SK-N-SH (cell line): ENCODE results near the gene TCF23. TPM values are rescaled to one million over a fixed set of nuclear protein-coding genes. Genes with fewer than 3 reads are reported as not detected.

Experiments
- CTCF ChIA-PET: fragments of 300-600, 350-600 bp; formaldehyde crosslinking; extraction: SDS; loops from one replicate; lab custom pipeline; 2021; lab: Yijun Ruan, JAX
- POLR2A ChIA-PET: fragments of 350-600 bp; sonication (Branson Sonifier 250); formaldehyde crosslinking; extraction: SDS; loops from one replicate; lab custom pipeline; 2020; ENCODE audit warnings: antibody characterized with exemption, inconsistent platforms; lab: Yijun Ruan, JAX
- DNase-seq: peaks from one replicate; pipeline ENCODE4 v3.0.0; 2012
- H2AFZ ChIP-seq: fragments of 200-600 bp; sonication (generic); 2 replicates; pipeline ENCODE4 v1.8.1; 2016; ENCODE audit warnings: antibody characterized with exemption, mild to moderate bottlenecking, low read depth
- H3F3A ChIP-seq: fragments of 200-600 bp; sonication (generic); replicated peaks from 2 replicates; pipeline ENCODE3; 2016; ENCODE audit warnings: antibody characterized with exemption, mild to moderate bottlenecking; ENCODE audit not compliant: insufficient read depth
- H3K27ac ChIP-seq, 2 experiments: fragments of 200-500 bp in 1 of 2; fragments of 200-600 bp in 1 of 2; sonication (Bioruptor generic) in 1 of 2; sonication (generic), shearing (Covaris generic) in 1 of 2; 2 replicates each; pipeline versions ENCODE4 v1.5.1 to v1.6.1; 2014 to 2016; ENCODE audit warnings: low read depth in 2 of 2, inconsistent platforms in 1 of 2, low read length in 1 of 2, mild to moderate bottlenecking in 1 of 2, mixed read lengths in 1 of 2
- H3K27me3 ChIP-seq: fragments of 200-600 bp; sonication (generic), shearing (Covaris generic); 2 replicates; pipeline ENCODE4 v1.6.1; 2016; ENCODE audit warnings: mixed run types; ENCODE audit not compliant: insufficient read depth
- H3K36me3 ChIP-seq, 2 experiments: fragments of 200-500 bp in 1 of 2; fragments of 200-600 bp in 1 of 2; sonication (Bioruptor generic) in 1 of 2; sonication (generic) in 1 of 2; replicated peaks in 1 of 2; 2 replicates each; pipeline versions ENCODE3 to v1.5.1; 2014 to 2016; ENCODE audit warnings: low read length in 1 of 2, mild to moderate bottlenecking in 1 of 2; ENCODE audit not compliant: insufficient read depth in 2 of 2, control insufficient read depth in 1 of 2
- H3K4me1 ChIP-seq, 2 experiments: fragments of 200-500 bp in 1 of 2; fragments of 200-600 bp in 1 of 2; sonication (Bioruptor generic) in 1 of 2; sonication (generic), shearing (Covaris generic) in 1 of 2; 2 replicates each; pipeline versions ENCODE4 v1.5.1 to v1.6.1; 2014 to 2016; ENCODE audit warnings: low read depth in 1 of 2, low read length in 1 of 2, mixed run types in 1 of 2; ENCODE audit not compliant: insufficient read depth in 2 of 2, control insufficient read depth in 1 of 2
- H3K4me2 ChIP-seq: fragments of 200-600 bp; sonication (generic), shearing (Covaris generic); 2 replicates; pipeline ENCODE4 v1.6.1; 2017; ENCODE audit warnings: mixed run types
- H3K4me3 ChIP-seq, 2 experiments: fragments of 200-500 bp in 1 of 2; fragments of 200-600 bp in 1 of 2; sonication (Bioruptor generic) in 1 of 2; sonication (generic), shearing (Covaris generic) in 1 of 2; 2 replicates each; pipeline versions ENCODE4 v1.5.1 to v1.8.1; 2014 to 2016; ENCODE audit warnings: low read depth in 2 of 2, inconsistent platforms in 1 of 2, low read length in 1 of 2, mild to moderate bottlenecking in 1 of 2, mixed read lengths in 1 of 2, moderate library complexity in 1 of 2
- H3K79me2 ChIP-seq: fragments of 200-600 bp; sonication (generic); 2 replicates; pipeline ENCODE4 v1.8.1; 2017; ENCODE audit warnings: mild to moderate bottlenecking; ENCODE audit not compliant: insufficient read depth
- H3K9ac ChIP-seq: fragments of 200-600 bp; sonication (generic); 2 replicates; pipeline ENCODE4 v1.6.1; 2017; ENCODE audit warnings: mixed run types
- H3K9me2 ChIP-seq: fragments of 200-600 bp; sonication (generic); 2 replicates; pipeline ENCODE4 v1.6.1; 2017; ENCODE audit warnings: mixed run types
- H3K9me3 ChIP-seq: fragments of 200-600 bp; sonication (generic); 2 replicates; pipeline ENCODE4 v1.6.1; 2017; ENCODE audit warnings: mixed run types, mild to moderate bottlenecking, moderate library complexity
- H4K20me1 ChIP-seq: fragments of 200-600 bp; sonication (generic); 2 replicates; pipeline ENCODE4 v1.6.1; 2017; ENCODE audit warnings: mild to moderate bottlenecking, mixed run types; ENCODE audit not compliant: insufficient read depth
- CTCF ChIP-seq: fragments of 200-600 bp; sonication (generic); IDR thresholded peaks from 2 replicates; pipeline ENCODE4 v1.6.1; 2017; ENCODE audit warnings: antibody characterized with exemption, mild to moderate bottlenecking, moderate library complexity
- EP300 ChIP-seq, 2 experiments: IDR thresholded peaks; 2 replicates each; pipeline versions ENCODE4 v1.4.0 to v1.6.1; 2012; ENCODE audit warnings: borderline replicate concordance in 1 of 2, low read depth in 1 of 2, low read length in 1 of 2
- EZH2phosphoT487 ChIP-seq: fragments of 200-600 bp; sonication (generic); IDR thresholded peaks from 2 replicates; pipeline ENCODE4 v1.6.1; 2017; ENCODE audit warnings: low read depth, mixed run types, mild to moderate bottlenecking, antibody characterized with exemption, moderate library complexity, borderline replicate concordance
- FOXJ3 ChIP-seq: sonication (generic); formaldehyde crosslinking; IDR thresholded peaks from 2 replicates; pipeline ENCODE4 v1.5.1; 2020; ENCODE audit warnings: mild to moderate bottlenecking, missing genetic modification reagents
- GABPA ChIP-seq: IDR thresholded peaks from 2 replicates; pipeline ENCODE4 v1.4.0; 2012; ENCODE audit warnings: low read depth, mild to moderate bottlenecking
- JUND ChIP-seq: IDR thresholded peaks from 2 replicates; pipeline ENCODE4 v1.4.0; 2012
- MAX ChIP-seq: IDR thresholded peaks from 2 replicates; pipeline ENCODE4 v1.4.0; 2012; ENCODE audit warnings: low read depth
- NFIC ChIP-seq: IDR thresholded peaks from 2 replicates; pipeline ENCODE4 v1.4.0; 2012; ENCODE audit warnings: borderline replicate concordance
- PBX3 ChIP-seq: IDR thresholded peaks from 2 replicates; pipeline ENCODE4; 2012
- RCOR1 ChIP-seq: fragments of 150-350 bp; IDR thresholded peaks from 2 replicates; pipeline ENCODE4 v1.6.1; 2017; ENCODE audit warnings: antibody characterized with exemption, low read length
- REST ChIP-seq: IDR thresholded peaks from 2 replicates; pipeline ENCODE4 v1.6.1; 2012; ENCODE audit warnings: mild to moderate bottlenecking, low read depth, low read length, moderate library complexity
- RFX5 ChIP-seq: IDR thresholded peaks from 2 replicates; pipeline ENCODE4 v1.6.1; 2012; ENCODE audit warnings: mild to moderate bottlenecking, improper control_type of control experiment, low read length
- RXRA ChIP-seq: IDR thresholded peaks from 2 replicates; pipeline ENCODE4 v1.4.0; 2012; ENCODE audit warnings: low read depth, mild to moderate bottlenecking, borderline replicate concordance
- TCF12 ChIP-seq: IDR thresholded peaks from 2 replicates; pipeline ENCODE4 v1.4.0; 2012
- TEAD4 ChIP-seq: IDR thresholded peaks from 2 replicates; pipeline ENCODE4 v1.4.0; 2012; ENCODE audit warnings: mild to moderate bottlenecking, borderline replicate concordance; ENCODE audit not compliant: insufficient read depth
- USF2 ChIP-seq: fragments of 150-350 bp; IDR thresholded peaks from 2 replicates; pipeline ENCODE4 v1.6.1; 2017; ENCODE audit warnings: antibody characterized with exemption, low read length, low read depth, borderline replicate concordance
- YY1 ChIP-seq: IDR thresholded peaks from 2 replicates; pipeline ENCODE4 v1.4.0; 2012; ENCODE audit warnings: low read depth, mild to moderate bottlenecking
- ZBTB33 ChIP-seq: IDR thresholded peaks from 2 replicates; pipeline ENCODE4 v1.4.0; 2012; ENCODE audit warnings: low read depth, borderline replicate concordance
- WGBS: methylation state at CpG from one replicate; pipeline ENCODE4 v1.1.6; 2017; ENCODE audit warnings: low lambda C conversion rate; 5-methylcytosine and 5-hydroxymethylcytosine counted together
- polyA plus RNA-seq, 3 experiments: library from polyadenylated mRNA; depleted of rRNA; stranded (reverse); fragments of >200 nt; gene quantifications; 2 replicates each; pipeline ENCODE4 v1.2.3, GENCODE V29; 2012

The TCF23 gene
- polyA plus RNA-seq, 1 of the 3 experiments (the other 2 are of a cell fraction) = not detected

GRCh38 chr2:27126252-27126710 is 22.5 kb upstream of the TCF23 start:
- ChIA-PET CTCF (interaction anchor here (0.7 to 1.8 kb wide), 4 partner anchors 38 to 177 kb away, joined by 3 to 6 read pairs (median 4); no protein-coding TSS in a partner anchor), POLR2A (interaction anchor here (1.2 kb wide), 1 partner anchor 39 kb away, joined by 5 read pairs; the partner anchor contains the start of gene KHK)
- H3K9me2 ChIP-seq = no peaks in the 10 kb centered on the region
- H3K4me2 ChIP-seq = no peak overlapping the region
- no peak overlapping the region for H3K4me3 ChIP-seq
- H3K79me2 ChIP-seq = no peaks in the 10 kb centered on the region
- H2AFZ ChIP-seq = no peak overlapping the region
- DNase-seq = no peak
- H3K4me1 ChIP-seq = peaks cover 0 to 14% of the 10 kb centered on the region in 2 experiments; a peak in 1 of 4 replicates
- no peaks in the 10 kb centered on the region for H4K20me1 ChIP-seq
- no peaks in the 10 kb centered on the region for H3K27me3 ChIP-seq
- H3F3A ChIP-seq = no peaks in the 10 kb centered on the region
- H3K36me3 ChIP-seq = peaks cover 0 to 17% of the 10 kb centered on the region in 2 experiments
- no peak overlapping the region for H3K9ac ChIP-seq
- H3K9me3 ChIP-seq = no peaks in the 10 kb centered on the region
- 67% methylated on average over 5 of the region's 5 CpGs for WGBS
- no peak overlapping the region for H3K27ac ChIP-seq
- TF ChIP-seq MAX (no peak), PBX3 (no peak), EP300 (IDR thresholded peaks at IDR 0.05; ENCODE audit: borderline replicate concordance in 1 of 2, low read depth in 1 of 2, low read length in 1 of 2) (no peak), RFX5 (no peak), NFIC (no peak), EZH2phosphoT487 (no peak), JUND (no peak), TEAD4 (no peak), YY1 (no peak), FOXJ3 (no peak), CTCF (no peak), RCOR1 (no peak), GABPA (no peak), REST (no peak), ZBTB33 (no peak), RXRA (no peak), TCF12 (no peak), USF2 (no peak)
